HG02884 (cell line): ENCODE results near the gene MAP3K20.
"Not testable (repeated sequence)": the region's sequence is repeated elsewhere in the genome, so short reads cannot be mapped to it uniquely, and the experiment has no call there.

Source experiments
- ATAC-seq: cut with Tn5 transposase; IDR thresholded peaks from one replicate; pipeline ENCODE4 v1.9.1; 2021; ENCODE audit warnings: mild to moderate bottlenecking, moderate library complexity; ENCODE audit not compliant: unreplicated experiment

The MAP3K20 gene

DNA sequence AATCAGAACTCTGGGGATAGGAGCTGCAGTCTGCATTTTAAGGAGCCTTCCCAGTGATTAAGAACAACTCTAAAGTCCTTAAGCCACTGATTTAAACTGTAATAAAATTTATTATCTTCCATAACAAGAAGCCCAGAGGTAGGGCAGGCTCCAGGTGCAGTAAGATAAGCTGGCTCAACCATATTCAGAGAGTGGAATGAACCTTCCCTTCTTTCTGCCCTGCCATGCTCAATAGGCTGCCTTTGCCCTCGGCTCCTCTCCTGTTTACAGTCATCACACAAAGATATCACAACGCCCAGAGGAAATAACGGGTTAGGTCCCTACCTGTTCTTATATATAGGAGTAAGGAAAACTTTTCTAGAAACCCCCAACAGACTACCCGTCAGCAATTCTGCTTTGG is 188.5 kb downstream of the MAP3K20 start:
- ATAC-seq: no peak

DNA sequence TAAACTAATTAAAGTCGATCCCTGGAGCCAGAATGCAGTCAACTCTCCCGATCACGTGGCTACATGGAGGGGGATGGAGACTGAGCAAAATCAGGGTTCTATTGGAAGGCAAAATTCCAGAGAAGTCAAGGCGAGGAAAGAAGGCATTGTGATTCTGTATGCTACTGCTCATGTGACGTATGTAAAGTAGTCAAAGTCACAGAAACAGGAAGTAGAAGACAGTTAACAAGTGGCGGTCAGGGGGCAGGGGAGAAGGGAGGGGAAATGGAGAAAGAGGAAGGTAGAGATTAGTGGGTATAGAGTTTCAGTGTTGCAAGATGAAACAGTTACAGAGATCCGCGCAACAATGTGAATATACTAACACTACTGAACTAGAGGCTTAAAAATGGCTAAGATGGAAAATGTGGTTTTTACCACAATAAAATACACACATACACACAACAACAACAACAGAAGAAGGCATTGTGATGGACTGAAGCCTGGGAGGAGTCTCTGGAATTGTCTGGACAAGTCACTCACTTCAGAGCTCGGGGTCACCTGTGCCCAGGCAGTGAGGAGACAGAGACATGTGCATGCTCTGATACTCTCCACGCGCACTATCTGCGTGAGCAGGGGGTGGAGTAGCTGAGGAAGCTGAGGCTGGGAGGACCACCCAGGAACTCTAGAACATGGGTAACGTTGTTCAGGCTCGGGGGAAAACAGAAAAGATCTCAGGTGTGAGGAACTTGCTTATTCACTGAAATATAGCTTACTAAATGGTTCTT is 189.1 kb downstream of the MAP3K20 start:
- ATAC-seq: peak; percentile 97

DNA sequence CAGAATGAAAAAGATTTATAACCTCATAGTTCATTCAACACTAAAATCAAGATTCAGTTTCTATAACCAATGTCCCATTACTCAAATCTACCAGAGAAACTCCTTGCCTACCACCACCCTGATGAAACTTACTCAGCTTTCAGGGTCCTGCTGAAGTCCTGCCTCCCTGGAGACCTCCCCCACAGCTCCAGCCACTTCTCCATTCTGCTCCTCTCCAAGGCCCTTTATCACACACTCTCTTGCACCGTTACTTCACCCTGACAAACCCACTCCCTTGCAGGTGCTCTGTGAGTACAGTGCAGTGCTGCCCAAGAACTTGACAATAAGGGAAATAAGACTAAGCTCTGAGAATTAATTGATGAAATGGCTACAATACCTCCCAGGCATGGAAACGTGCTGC is 195.5 kb downstream of the MAP3K20 start:
- ATAC-seq: no peak

DNA sequence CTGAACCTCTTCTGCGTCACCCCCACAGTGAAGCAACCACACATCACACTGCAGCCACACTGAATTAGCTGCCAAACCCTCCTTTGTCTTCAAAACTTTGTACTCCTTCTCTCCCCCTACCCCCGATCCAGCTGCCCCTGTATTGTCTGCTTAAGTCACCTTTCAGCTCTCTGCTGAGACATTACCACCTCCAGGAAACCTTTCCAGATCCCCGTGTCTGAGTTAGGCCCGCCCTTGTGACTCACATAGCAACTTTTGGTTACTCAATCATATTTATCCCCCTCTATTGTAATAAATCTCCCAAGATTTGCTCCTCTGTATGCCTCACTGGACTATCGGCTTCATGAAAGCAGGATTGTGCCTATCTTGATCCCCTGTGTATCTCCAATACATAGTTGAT is 196.2 kb downstream of the MAP3K20 start:
- no peak for ATAC-seq

DNA sequence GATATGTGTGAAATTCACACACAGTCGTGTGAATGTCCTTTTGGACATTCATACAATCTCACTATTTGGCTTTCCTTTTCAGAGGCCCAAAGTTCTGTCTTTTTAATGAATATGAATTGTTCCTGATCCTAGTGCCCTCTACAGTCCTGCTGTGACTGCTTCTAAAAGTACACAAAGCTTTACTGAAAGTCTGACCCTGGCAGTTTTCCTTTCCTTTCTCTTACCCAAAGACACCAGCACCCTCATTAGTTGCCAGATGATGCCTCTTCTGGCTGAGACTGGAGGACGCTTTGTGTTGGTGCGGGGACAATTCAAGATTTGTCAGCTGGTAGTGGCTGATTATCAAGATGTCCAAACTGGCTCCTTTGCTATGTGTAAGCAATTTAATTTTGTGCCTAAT is 197.2 kb downstream of the MAP3K20 start:
- ATAC-seq: no peak

DNA sequence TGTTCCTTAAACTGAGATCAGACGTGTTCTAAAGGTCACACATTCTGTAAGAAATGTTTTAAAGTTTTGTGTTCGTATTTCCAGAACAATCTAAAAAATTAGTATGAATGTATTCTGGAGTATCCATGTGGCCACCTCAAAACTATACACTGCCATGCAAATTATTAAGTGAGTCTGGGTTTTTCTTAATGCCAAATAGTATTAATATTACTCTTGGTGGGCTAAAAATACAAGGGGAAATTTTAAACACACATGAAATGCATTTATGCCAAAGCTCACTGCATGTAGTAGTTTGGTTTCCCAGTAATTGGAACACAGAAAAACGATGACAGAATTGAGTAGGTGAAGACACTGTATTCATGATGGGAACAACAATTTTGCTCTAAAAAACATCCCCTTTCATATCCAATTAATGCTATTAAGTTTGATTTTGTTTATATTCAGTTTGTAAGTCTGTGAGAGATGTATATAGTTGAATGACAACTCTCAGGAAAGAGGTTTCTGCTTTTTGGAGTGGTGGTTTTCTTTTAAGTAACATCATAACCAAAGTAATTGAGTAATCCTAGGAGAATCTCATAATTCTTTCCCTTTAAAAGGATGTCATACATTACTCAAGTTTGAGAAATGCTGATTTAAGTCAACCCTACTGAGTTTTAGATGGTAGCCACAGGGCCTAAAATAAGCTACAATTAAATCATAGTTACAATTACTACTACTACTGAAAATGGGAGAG is 203.3 kb downstream of the MAP3K20 start:
- ATAC-seq: no peak

DNA sequence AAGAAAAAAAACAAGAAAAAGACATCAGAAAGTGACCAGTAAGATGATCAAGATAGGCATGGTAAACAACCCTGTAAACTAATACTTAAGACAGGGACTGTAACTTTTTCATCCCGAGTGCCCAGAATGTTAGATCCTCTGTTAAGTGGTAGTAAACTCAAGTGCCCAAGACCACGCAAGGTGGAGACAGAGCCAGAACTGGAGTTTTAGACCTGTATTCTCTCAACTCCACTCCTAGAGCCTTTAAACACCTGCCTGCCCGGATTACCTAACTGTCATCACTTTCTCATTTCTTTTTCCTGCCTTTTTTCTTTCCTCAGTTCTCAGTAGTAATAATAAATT is 203.9 kb downstream of the MAP3K20 start:
- no peak for ATAC-seq

DNA sequence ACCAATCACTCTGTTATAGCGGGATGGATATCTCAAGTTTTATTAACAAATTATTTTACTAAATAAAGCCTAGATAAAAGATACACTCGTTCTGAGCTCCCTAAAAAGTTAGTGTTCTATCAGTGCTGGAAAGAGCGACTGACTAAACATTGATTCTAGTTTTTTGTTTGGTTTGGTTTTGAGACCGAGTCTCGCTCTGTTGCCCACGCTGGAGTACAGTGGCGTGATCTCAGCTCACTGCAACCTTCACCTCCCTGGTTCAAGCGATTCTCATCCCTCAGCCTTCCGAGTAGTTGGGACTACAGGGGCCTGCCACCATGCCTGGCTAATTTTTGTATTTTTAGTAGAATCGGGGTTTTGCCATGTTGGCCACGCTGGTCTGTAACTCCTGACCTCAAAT is 205.2 kb downstream of the MAP3K20 start:
- ATAC-seq: no peak

DNA sequence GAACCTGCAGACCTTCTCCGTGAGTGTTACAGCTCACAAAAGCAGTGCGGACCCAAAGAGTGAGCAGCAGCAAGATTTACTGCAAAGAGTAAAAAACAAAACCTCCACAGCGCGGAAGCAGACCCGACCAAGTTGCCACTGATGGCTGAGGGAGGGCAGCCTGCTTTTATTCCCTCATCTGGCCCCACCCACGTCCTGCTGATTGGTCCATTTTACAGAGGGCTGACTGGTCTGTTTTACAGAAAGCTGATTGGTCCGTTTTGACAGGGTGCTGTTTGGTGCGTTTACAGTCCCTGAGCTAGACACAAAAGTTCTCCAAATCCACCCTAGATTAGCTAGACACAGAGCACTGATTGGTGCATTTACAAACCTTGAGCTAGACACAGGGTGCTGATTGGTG is 206.3 kb downstream of the MAP3K20 start:
- ATAC-seq: not testable (repeated sequence)

DNA sequence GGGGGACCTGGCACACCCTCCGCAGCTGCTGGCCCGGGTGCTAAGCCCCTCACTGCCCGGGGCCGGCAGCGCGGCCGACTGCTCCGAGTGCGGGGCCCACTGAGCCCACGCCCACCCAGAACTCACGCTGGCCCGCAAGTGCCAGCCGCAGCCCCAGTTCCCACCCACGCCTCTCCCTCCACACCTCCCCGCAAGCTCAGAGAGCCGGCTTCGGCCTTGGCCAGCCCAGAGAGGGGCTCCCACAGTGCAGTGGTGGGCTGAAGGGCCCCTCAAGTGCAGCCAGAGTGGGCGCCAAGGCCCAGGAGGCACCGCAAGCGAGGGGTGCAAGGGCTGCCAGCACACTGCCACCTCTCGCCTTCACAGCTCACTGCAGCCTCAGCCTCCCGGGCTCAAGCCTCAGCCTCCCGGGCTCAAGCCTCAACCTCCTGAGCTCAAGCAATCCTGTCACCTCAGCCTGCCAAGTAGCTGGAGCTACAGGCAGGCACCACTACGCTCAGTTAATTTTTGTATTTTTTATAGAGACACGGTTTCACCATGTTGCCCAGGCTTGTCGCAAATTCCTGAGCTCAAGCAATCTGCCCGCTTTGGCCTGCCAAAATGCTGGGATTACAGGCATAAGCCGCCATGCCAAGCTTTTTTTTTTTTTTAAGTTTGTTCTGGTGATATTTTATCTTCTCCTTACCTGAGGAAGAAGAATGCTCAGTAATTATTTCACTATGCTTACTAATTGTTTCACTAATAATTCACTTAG is 207.3 kb downstream of the MAP3K20 start:
- no peak for ATAC-seq

DNA sequence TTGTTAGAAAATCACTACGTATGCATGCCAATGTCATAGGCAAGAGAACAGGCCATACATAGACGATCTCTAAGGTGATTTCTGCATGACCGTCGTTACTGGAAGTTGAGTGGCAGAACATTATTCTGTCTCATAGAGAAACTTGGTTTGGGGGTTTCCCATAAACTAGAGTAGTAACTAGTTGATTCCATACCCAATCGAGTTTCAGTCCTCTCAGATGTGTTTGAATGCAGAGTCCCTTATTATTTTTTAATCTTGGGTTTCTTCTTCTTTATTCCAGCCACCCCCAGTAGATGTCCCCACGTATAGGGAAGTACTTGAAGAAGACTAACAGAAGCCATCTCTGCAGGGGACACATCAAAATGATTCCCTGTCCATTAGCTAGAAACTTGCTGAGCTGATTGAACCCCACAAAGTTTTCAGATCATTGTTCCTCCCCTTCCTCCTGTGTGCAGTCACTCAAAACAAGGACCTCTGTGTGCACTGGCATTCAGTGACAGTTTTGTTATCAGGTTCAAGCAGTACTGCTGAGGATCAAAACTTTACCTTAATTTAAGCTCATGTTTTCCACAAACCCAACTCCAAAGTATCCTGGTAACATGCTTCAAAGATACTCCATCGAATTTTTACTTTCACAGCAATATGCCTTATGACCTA is 210.6 kb downstream of the MAP3K20 start:
- ATAC-seq: peak; percentile 86

DNA sequence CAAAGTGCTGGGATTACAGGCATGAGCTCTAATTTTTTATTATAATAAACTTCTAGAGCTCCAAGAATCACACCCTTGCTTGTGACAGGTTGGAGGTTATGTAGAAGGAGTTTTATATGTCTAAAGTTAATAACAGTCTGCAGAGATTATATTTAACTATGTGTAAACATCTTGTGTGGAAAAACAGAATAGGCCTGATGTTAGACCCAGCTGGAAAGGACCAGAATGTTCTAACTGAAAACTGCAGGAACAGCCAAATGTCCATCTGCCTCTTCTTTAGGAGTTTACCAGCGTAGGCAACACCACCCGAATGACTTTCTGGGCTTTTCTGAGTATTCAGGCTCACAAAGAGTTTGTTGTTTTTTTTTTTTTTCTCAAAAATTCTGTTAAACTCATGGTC is 211.9 kb downstream of the MAP3K20 start:
- no peak for ATAC-seq

DNA sequence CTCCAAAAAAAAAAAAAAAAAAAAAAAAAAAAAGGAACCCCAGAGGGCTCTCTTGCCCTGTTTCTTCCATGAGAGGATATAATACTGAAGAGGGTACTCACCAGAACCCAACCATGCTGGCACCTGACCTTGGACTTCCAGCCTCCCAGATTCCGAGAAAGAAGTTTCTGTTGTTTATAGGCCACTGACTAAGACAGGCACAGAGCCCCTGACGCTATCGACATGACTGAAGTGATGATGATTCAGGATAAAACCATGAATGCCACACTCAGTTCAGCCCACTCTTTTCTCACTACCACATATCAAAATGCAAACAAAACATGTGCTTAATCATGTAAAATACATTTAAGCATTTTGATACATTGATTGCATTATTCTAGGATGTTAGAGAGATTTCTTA is 212.9 kb downstream of the MAP3K20 start:
- ATAC-seq: no peak

DNA sequence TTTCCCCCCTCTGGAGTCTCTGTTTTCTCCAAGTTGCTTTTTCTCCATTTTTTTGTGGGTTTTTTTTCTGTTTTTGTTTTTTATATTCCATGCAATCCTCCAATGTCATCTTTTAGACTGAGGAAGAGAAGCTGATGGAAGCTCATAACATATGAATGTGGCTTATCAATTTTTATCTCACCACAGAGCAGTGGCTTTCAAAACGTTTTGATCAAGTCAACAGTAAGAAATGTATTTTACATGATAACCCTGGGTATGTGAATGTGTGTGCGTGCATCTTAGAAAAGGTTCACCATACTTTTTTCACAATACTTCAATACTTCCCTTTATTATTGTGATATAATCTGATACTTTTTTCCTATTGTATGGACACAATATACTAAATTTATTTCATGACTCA is 214.4 kb downstream of the MAP3K20 start:
- no peak for ATAC-seq

DNA sequence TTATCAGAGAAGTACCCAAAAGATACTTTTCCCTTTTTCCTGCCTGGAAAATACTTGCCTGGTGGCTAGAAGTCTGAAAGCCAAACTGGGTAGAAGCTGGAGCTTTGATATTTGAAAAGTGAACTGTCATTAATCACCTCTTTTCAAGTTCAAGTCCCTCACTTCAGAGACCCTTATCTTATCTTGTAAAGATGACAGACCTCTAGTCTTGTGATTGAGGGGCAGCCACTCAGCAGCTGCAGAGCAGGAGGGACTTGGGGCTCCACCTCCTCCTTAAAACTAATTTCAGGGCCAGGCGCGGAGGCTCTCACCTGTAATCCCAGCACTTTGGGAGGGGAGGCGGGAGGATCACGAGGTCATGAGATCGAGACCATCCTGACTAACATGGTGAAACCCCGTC is 214.9 kb downstream of the MAP3K20 start:
- ATAC-seq: no peak

DNA sequence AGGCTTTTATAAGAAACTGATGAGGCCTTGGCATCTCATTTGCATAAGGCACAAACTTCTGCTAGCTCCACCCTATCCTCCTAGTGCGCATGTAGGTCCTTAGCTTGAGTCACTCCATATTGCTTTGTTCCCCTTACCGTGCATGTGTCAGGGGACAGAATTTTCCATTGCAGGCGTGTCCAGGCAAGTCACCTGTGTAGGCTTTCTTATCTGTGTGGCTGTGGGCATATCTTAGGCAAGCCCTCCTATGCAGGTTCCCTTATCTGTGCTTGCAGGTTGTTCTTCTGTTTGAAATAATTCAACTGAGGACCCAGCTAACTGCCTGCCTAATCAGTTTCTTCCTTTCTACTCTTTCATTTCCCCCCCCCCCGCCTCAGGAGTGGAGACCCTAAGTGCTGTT is 215.8 kb downstream of the MAP3K20 start:
- ATAC-seq: no peak

DNA sequence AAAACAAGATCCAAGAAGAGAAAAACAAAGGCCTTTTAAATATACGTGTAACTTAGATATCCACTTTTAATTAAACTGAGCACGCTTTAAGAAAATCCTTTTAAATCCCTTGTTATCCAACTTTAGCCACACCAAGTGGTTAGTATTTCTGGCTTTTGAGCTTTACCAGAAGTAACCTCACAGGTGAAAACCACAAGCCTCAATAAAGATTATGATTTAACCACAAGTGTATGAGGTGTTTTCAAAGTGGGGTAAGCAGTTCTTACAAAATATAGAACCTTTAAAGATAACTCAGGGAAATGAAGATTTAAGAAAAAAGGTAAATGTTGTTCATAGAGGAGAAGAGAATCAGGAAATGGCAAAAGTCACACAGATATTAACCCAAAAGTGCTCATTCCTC is 220.6 kb downstream of the MAP3K20 start:
- no peak for ATAC-seq

DNA sequence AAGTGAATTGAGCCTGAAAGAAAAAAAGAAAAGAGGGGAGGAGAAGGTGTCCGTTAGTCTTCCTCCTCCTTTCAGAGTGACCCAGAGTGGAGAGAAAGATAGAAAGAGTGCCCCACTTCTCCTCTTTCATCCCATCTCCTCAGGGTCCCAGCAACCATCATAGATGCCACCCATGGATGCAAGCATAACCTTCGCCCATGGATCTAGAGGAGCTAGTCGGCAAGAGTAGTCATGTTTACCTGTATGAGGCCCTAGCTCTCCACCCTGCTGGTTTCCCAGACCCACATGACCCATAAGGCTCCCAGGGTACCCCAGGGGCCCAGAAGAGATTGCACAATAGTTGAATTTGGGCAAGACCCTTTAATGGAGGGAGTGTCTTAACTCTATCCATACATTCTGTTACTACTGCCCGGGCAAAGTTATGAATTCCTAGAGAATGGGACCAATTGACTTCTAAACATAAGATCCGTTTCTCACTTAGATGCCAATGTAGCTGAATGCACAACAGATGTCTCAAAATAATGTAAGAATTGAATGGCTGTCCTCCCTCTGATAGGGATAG is 223.0 kb downstream of the MAP3K20 start:
- no peak for ATAC-seq

DNA sequence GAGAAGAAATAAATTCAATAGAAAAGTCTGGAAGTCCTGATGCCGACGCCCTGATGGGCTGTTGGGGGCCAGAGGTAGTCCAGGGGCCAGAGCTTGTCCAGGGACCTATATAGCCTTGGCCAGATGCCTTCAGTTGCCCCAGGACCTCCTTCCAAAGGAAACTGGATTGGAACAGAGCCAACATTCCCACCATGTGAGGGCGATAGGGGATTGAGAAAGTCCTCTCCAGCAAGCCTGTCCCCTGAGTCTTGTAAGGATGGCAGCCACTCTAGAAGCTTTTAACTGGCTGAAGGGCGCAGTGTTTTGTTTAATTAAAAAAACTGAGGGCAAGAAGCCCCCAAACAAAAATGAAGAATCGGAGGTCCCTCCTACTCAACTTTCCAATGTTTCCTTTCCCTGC is 224.1 kb downstream of the MAP3K20 start:
- ATAC-seq: no peak

DNA sequence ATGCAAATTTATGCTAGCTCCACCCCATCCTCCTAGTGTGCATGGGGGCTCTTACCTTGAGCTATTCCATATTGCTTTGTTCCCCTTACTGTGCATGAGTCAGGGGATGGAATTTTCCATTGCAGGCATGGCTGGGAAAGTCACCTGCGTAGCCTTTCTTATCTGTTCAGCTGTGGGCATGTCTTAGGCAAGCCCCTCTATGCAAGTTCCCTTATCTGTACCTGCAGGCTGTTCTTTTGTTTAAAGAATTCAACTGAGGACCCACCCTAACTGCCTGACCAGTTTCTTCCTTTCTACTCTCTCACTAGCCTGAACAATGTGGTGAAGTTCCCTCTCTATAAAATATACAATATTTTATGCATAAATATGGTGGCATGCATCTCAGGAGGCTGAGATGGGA is 224.8 kb downstream of the MAP3K20 start:
- ATAC-seq: no peak

DNA sequence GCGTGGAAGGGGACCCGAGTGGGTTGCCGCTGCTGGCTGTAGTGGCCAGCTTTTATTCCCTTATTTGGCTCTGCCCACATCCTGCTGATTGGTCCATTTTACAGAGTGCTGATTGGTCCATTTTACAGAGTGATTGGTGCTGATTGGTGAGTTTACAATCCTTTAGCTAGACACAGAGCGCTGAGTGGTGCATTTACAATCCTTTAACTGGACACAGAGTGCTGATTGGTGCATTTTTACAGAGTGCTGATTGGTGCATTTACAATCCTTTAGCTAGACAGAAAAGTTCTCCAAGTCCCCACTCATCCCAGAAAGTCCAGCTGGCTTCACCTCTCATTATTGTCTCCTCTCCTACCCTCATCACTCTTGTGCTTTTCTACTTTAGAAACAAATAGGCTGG is 225.9 kb downstream of the MAP3K20 start:
- not testable (repeated sequence) for ATAC-seq
